GM23338 (cell line): ENCODE measurements around the gene SLC1A3. TPM values are rescaled to one million over a fixed set of nuclear protein-coding genes. Genes with fewer than 3 reads are reported as not detected.

Experiments used
- ATAC-seq: fragments of 200-7000 bp; cut with Tn5 transposase; 3 replicates; pipeline ENCODE4 v1.9.1; 2020
- DNase-seq: peaks from one replicate; pipeline ENCODE4 v3.0.0-alpha.2; 2015; ENCODE audit warnings: low spot score
- H2AFZ ChIP-seq: fragments of 200-600 bp; sonication (generic); 2 replicates; pipeline ENCODE4 v1.8.0; 2016; ENCODE audit warnings: antibody characterized with exemption, mild to moderate bottlenecking, moderate library complexity
- H3F3A ChIP-seq: fragments of 200-600 bp; sonication (generic); replicated peaks from 2 replicates; pipeline ENCODE4 v1.8.0; 2017; ENCODE audit warnings: antibody characterized with exemption, mixed run types, low read depth
- H3K27ac ChIP-seq: fragments of 200-600 bp; sonication (generic); 2 replicates; pipeline ENCODE4 v1.6.1; 2016; ENCODE audit warnings: low read depth
- H3K27me3 ChIP-seq: fragments of 200-600 bp; sonication (generic); 2 replicates; pipeline ENCODE4 v1.8.0; 2016; ENCODE audit warnings: mild to moderate bottlenecking, mixed run types, moderate library complexity; ENCODE audit not compliant: insufficient read depth
- H3K36me3 ChIP-seq: fragments of 200-600 bp; sonication (generic); 2 replicates; pipeline ENCODE4 v1.8.0; 2016; ENCODE audit warnings: mild to moderate bottlenecking; ENCODE audit not compliant: insufficient read depth
- H3K4me1 ChIP-seq: fragments of 200-600 bp; sonication (generic); 2 replicates; pipeline ENCODE4 v1.8.0; 2016; ENCODE audit warnings: mild to moderate bottlenecking, moderate library complexity; ENCODE audit not compliant: insufficient read depth
- H3K4me2 ChIP-seq: fragments of 200-600 bp; sonication (generic); 2 replicates; pipeline ENCODE4 v1.7.1; 2017; ENCODE audit warnings: mixed run types
- H3K4me3 ChIP-seq: fragments of 200-600 bp; sonication (generic); 2 replicates; pipeline ENCODE4 v1.6.1; 2016; ENCODE audit warnings: mixed run types
- H3K79me2 ChIP-seq: fragments of 200-600 bp; sonication (generic); replicated peaks from 2 replicates; pipeline ENCODE4 v1.8.0; 2017; ENCODE audit warnings: mild to moderate bottlenecking; ENCODE audit not compliant: insufficient read depth
- H3K9me2 ChIP-seq: fragments of 200-600 bp; sonication (generic); 2 replicates; pipeline ENCODE4 v1.8.0; 2017; ENCODE audit not compliant: insufficient read depth
- H4K20me1 ChIP-seq: fragments of 200-600 bp; sonication (generic); replicated peaks from 2 replicates; pipeline ENCODE4 v1.8.0; 2017; ENCODE audit warnings: mild to moderate bottlenecking; ENCODE audit not compliant: insufficient read depth
- H3K27ac Mint-ChIP-seq: 2 replicates; pipeline ENCODE4 v1.8.0; 2020; ENCODE audit warnings: inconsistent platforms, mild to moderate bottlenecking, moderate library complexity, mixed read lengths
- H3K27me3 Mint-ChIP-seq: 3 replicates; pipeline ENCODE4 v1.8.0; 2022; ENCODE audit warnings: low read depth, mild to moderate bottlenecking, moderate library complexity, mixed read lengths, inconsistent platforms; ENCODE audit not compliant: insufficient read depth, poor library complexity
- H3K36me3 Mint-ChIP-seq: 3 replicates; pipeline ENCODE4 v1.8.0; 2021; ENCODE audit warnings: low read depth, mild to moderate bottlenecking, inconsistent platforms, moderate library complexity, mixed read lengths
- H3K4me1 Mint-ChIP-seq: 3 replicates; pipeline ENCODE4 v1.8.0; 2020; ENCODE audit warnings: mild to moderate bottlenecking, inconsistent platforms, mixed read lengths
- H3K4me3 Mint-ChIP-seq: 3 replicates; pipeline ENCODE4 v1.8.0; 2021; ENCODE audit warnings: moderate library complexity, mild to moderate bottlenecking, inconsistent platforms, mixed read lengths
- H3K9me3 Mint-ChIP-seq: 3 replicates; pipeline ENCODE4 v1.8.0; 2020; ENCODE audit warnings: moderate library complexity, mild to moderate bottlenecking, inconsistent platforms, mixed read lengths
- CREB1 ChIP-seq: fragments of 250-450 bp; sonication (Bioruptor Pico); IDR thresholded peaks from 2 replicates; pipeline ENCODE4 v1.5.0; 2020; ENCODE audit warnings: low read depth, mild to moderate bottlenecking, moderate library complexity
- EZH2 ChIP-seq: fragments of 200-600 bp; sonication (generic); IDR thresholded peaks from one replicate; pipeline ENCODE4 v1.8.0; 2017; ENCODE audit warnings: antibody characterized with exemption, mild to moderate bottlenecking, low read depth; ENCODE audit not compliant: unreplicated experiment
- EZH2phosphoT487 ChIP-seq: fragments of 200-600 bp; sonication (generic); IDR thresholded peaks from one replicate; pipeline ENCODE4 v1.8.1; 2018; ENCODE audit warnings: antibody characterized with exemption; ENCODE audit not compliant: unreplicated experiment
- JUNB ChIP-seq: IDR thresholded peaks from one replicate; pipeline ENCODE4 v1.6.1; 2016; ENCODE audit warnings: antibody characterized with exemption; ENCODE audit not compliant: unreplicated experiment
- POLR2AphosphoS5 ChIP-seq: IDR thresholded peaks from 2 replicates; pipeline ENCODE4 v1.6.1; 2016; ENCODE audit warnings: antibody characterized with exemption, low read depth
- ZNF114 ChIP-seq: fragments of 250-450 bp; sonication (Bioruptor Pico); IDR thresholded peaks from 2 replicates; pipeline ENCODE4 v1.5.0; 2020; ENCODE audit warnings: mild to moderate bottlenecking, moderate library complexity
- ZNF331 ChIP-seq: fragments of 250-450 bp; sonication (Bioruptor Pico); IDR thresholded peaks from 2 replicates; pipeline ENCODE4 v1.5.0; 2020; ENCODE audit warnings: low read depth, mild to moderate bottlenecking, moderate library complexity
- polyA plus RNA-seq: library from polyadenylated mRNA; unstranded; fragments of >200 nt; fragmentation: Nextera tagmentation; extraction: Ambion mirVana; gene quantifications from 2 replicates; pipeline ENCODE4 v1.2.1, GENCODE V29; 2016
- total RNA-seq: library from RNA; depleted of rRNA; stranded (reverse); fragments of >200 nt; shearing (Covaris generic); gene quantifications from 2 replicates; pipeline ENCODE4 v1.2.3, GENCODE V29; 2014
- TF ChIP-seq, protein P1 (sequence below): IDR thresholded peaks from one replicate; pipeline ENCODE4 v1.6.1; 2018; ENCODE audit warnings: antibody characterized with exemption; ENCODE audit not compliant: unreplicated experiment
- TF ChIP-seq, protein P2 (sequence below): fragments of 250-450 bp; sonication (Bioruptor Pico); IDR thresholded peaks from 2 replicates; pipeline ENCODE4 v1.5.0; 2020; ENCODE audit warnings: mild to moderate bottlenecking, moderate library complexity

The SLC1A3 gene
- total and polyA plus RNA-seq, 2 experiments from 2014 or later: 29.0 to 40.7 TPM

DNA sequence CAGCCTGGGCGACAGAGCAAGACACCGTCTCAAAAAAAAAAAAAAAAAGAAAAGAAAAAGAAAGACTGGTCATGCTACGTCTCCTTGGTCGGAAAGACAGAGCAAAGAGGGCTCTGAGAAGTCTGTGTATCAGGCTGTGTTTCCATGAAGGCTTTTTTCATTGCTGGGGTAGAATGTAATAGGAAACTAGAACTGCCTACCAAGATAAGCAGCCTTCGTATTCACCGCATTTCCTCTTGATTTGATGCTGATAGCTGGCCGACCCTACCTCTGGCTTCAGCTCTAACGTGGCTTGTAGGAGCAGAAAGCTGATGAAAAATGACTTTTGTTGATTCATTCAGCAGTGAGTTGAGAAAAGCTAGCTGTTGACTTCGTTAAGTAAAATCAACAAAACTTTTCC lies 17.4 kb downstream of the SLC1A3 start (continued):
- TF ChIP-seq EZH2phosphoT487 (no peak), POLR2AphosphoS5 (no peak), EZH2 (no peak), JUNB (no peak)
- TF ChIP-seq, protein P1, sequence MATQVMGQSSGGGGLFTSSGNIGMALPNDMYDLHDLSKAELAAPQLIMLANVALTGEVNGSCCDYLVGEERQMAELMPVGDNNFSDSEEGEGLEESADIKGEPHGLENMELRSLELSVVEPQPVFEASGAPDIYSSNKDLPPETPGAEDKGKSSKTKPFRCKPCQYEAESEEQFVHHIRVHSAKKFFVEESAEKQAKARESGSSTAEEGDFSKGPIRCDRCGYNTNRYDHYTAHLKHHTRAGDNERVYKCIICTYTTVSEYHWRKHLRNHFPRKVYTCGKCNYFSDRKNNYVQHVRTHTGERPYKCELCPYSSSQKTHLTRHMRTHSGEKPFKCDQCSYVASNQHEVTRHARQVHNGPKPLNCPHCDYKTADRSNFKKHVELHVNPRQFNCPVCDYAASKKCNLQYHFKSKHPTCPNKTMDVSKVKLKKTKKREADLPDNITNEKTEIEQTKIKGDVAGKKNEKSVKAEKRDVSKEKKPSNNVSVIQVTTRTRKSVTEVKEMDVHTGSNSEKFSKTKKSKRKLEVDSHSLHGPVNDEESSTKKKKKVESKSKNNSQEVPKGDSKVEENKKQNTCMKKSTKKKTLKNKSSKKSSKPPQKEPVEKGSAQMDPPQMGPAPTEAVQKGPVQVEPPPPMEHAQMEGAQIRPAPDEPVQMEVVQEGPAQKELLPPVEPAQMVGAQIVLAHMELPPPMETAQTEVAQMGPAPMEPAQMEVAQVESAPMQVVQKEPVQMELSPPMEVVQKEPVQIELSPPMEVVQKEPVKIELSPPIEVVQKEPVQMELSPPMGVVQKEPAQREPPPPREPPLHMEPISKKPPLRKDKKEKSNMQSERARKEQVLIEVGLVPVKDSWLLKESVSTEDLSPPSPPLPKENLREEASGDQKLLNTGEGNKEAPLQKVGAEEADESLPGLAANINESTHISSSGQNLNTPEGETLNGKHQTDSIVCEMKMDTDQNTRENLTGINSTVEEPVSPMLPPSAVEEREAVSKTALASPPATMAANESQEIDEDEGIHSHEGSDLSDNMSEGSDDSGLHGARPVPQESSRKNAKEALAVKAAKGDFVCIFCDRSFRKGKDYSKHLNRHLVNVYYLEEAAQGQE: no peak

DNA sequence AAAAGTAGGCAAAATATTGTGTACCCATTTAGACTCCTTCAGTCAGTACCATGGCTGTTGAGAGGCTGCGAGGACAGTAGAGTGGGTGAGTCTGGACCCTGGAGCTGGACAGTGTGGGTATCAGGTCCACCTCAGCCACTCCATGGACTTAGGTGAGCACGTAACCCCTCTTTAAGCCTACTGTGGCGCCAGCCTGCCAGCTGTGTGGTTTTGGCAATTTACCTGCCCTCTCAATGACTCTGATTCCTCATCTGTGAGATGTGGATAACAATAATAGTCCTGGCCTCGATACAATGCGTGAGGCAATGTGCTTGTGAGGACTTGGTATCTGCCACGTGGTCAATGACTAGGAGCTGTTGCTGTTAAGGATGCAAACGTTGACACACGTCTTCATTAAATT lies 17.9 kb downstream of the SLC1A3 start:
- Histone ChIP-seq H3K4me3 (no peak overlapping the region), H3K27ac (no peak overlapping the region), H3K4me1 (peaks cover 23% of the 10 kb centered on the region), H3F3A (no peaks in the 10 kb centered on the region), H2AFZ (no peak overlapping the region), H4K20me1 (no peaks in the 10 kb centered on the region), H3K27me3 (no peaks in the 10 kb centered on the region), H3K36me3 (0 out of 2 replicates have a peak, but pooled peaks cover under 1% of the 10 kb centered on the region), H3K4me2 (no peak overlapping the region), H3K9me2 (no peaks in the 10 kb centered on the region), H3K79me2 (no peaks in the 10 kb centered on the region)
- Mint-ChIP-seq H3K4me3 (no peak overlapping the region), H3K9me3 (no peaks in the 10 kb centered on the region), H3K36me3 (0 out of 3 replicates have a peak, but pooled peaks cover 7% of the 10 kb centered on the region), H3K27me3 (peaks cover 2% of the 10 kb centered on the region), H3K27ac (0 out of 2 replicates have a peak overlapping the region, but pooled peaks have one; percentile 36), H3K4me1 (peaks cover 30% of the 10 kb centered on the region)
- no peak for DNase-seq
- TF ChIP-seq JUNB: no peak
- TF ChIP-seq ZNF331 (CRISPR knock-in tag): no peak
- ATAC-seq: no peak

DNA sequence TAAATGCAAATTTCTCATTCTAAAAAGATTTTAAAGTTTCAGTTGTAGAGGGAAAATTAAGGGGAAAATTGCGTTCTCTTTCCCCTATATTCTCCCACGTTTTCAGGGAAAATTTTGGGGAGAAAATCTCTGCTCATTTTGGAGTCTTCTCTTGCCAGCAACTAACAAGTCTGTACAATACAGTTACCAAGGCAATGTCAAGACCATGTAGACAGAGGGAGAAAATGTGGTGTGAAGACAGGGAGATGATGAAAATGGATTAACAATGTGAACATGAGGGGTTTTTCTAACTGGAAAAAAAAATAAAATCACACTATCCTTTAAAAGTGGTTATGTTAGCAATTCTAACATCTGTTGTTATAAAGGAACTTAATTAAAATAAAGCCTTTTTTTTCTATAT lies 22.3 kb downstream of the SLC1A3 start:
- Histone ChIP-seq H3K4me3 (no peak overlapping the region), H3K9me2 (no peaks in the 10 kb centered on the region), H3K27ac (no peak overlapping the region), H3K36me3 (0 out of 2 replicates have a peak, but pooled peaks cover 2% of the 10 kb centered on the region), H4K20me1 (no peaks in the 10 kb centered on the region), H3K4me1 (peaks cover 8% of the 10 kb centered on the region; the same call in 1 of the 2 replicates), H3K79me2 (no peaks in the 10 kb centered on the region), H3K4me2 (no peak overlapping the region), H2AFZ (no peak overlapping the region), H3F3A (no peaks in the 10 kb centered on the region), H3K27me3 (no peaks in the 10 kb centered on the region)
- Mint-ChIP-seq H3K36me3 (peaks cover 22% of the 10 kb centered on the region; the same call in 2 of the 3 replicates), H3K27ac (no peak overlapping the region), H3K27me3 (no peaks in the 10 kb centered on the region), H3K4me3 (no peak overlapping the region), H3K4me1 (peaks cover 14% of the 10 kb centered on the region), H3K9me3 (no peaks in the 10 kb centered on the region)
- no peak for DNase-seq
- ATAC-seq: no peak
- TF ChIP-seq ZNF331 (CRISPR knock-in tag) (no peak), ZNF114 (no peak), EZH2 (no peak), POLR2AphosphoS5 (no peak), CREB1 (CRISPR knock-in tag) (no peak), JUNB (no peak), EZH2phosphoT487 (no peak)
- TF ChIP-seq, protein P2, sequence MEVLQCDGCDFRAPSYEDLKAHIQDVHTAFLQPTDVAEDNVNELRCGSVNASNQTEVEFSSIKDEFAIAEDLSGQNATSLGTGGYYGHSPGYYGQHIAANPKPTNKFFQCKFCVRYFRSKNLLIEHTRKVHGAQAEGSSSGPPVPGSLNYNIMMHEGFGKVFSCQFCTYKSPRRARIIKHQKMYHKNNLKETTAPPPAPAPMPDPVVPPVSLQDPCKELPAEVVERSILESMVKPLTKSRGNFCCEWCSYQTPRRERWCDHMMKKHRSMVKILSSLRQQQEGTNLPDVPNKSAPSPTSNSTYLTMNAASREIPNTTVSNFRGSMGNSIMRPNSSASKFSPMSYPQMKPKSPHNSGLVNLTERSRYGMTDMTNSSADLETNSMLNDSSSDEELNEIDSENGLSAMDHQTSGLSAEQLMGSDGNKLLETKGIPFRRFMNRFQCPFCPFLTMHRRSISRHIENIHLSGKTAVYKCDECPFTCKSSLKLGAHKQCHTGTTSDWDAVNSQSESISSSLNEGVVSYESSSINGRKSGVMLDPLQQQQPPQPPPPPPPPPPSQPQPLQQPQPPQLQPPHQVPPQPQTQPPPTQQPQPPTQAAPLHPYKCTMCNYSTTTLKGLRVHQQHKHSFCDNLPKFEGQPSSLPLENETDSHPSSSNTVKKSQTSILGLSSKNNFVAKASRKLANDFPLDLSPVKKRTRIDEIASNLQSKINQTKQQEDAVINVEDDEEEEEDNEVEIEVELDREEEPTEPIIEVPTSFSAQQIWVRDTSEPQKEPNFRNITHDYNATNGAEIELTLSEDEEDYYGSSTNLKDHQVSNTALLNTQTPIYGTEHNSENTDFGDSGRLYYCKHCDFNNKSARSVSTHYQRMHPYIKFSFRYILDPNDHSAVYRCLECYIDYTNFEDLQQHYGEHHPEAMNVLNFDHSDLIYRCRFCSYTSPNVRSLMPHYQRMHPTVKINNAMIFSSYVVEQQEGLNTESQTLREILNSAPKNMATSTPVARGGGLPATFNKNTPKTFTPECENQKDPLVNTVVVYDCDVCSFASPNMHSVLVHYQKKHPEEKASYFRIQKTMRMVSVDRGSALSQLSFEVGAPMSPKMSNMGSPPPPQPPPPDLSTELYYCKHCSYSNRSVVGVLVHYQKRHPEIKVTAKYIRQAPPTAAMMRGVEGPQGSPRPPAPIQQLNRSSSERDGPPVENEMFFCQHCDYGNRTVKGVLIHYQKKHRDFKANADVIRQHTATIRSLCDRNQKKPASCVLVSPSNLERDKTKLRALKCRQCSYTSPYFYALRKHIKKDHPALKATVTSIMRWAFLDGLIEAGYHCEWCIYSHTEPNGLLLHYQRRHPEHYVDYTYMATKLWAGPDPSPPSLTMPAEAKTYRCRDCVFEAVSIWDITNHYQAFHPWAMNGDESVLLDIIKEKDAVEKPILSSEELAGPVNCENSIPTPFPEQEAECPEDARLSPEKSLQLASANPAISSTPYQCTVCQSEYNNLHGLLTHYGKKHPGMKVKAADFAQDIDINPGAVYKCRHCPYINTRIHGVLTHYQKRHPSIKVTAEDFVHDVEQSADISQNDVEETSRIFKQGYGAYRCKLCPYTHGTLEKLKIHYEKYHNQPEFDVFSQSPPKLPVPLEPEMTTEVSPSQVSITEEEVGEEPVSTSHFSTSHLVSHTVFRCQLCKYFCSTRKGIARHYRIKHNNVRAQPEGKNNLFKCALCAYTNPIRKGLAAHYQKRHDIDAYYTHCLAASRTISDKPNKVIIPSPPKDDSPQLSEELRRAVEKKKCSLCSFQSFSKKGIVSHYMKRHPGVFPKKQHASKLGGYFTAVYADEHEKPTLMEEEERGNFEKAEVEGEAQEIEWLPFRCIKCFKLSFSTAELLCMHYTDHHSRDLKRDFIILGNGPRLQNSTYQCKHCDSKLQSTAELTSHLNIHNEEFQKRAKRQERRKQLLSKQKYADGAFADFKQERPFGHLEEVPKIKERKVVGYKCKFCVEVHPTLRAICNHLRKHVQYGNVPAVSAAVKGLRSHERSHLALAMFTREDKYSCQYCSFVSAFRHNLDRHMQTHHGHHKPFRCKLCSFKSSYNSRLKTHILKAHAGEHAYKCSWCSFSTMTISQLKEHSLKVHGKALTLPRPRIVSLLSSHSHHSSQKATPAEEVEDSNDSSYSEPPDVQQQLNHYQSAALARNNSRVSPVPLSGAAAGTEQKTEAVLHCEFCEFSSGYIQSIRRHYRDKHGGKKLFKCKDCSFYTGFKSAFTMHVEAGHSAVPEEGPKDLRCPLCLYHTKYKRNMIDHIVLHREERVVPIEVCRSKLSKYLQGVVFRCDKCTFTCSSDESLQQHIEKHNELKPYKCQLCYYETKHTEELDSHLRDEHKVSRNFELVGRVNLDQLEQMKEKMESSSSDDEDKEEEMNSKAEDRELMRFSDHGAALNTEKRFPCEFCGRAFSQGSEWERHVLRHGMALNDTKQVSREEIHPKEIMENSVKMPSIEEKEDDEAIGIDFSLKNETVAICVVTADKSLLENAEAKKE (CRISPR knock-in tag): no peak
